Measurements from ENCODE around the gene SEMA4B. TPM values are rescaled to one million over a fixed set of nuclear protein-coding genes. Genes with fewer than 3 reads are reported as not detected.

Gene SEMA4B
- total and polyA plus RNA-seq, 7 donors = 1.4 to 10.8 (median 4.4) TPM

DNA sequence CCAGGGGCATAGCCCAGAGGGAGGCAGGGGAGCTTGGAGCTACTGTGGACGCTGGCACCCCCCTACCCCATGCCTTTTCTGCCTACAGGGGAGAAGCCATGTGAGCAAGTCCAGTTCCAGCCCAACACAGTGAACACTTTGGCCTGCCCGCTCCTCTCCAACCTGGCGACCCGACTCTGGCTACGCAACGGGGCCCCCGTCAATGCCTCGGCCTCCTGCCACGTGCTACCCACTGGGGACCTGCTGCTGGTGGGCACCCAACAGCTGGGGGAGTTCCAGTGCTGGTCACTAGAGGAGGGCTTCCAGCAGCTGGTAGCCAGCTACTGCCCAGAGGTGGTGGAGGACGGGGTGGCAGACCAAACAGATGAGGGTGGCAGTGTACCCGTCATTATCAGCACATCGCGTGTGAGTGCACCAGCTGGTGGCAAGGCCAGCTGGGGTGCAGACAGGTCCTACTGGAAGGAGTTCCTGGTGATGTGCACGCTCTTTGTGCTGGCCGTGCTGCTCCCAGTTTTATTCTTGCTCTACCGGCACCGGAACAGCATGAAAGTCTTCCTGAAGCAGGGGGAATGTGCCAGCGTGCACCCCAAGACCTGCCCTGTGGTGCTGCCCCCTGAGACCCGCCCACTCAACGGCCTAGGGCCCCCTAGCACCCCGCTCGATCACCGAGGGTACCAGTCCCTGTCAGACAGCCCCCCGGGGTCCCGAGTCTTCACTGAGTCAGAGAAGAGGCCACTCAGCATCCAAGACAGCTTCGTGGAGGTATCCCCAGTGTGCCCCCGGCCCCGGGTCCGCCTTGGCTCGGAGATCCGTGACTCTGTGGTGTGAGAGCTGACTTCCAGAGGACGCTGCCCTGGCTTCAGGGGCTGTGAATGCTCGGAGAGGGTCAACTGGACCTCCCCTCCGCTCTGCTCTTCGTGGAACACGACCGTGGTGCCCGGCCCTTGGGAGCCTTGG is 27.0 kb downstream of the SEMA4B start:
- ATAC-seq = no peak
- no peak for DNase-seq
- WGBS, 3 donors = 83 to 89% (median 88%) methylated on average over 34 to 38 of the region's 38 CpGs
- Histone ChIP-seq H3K4me1 (peaks cover 31% of the 10 kb centered on the region), H3K36me3 (ENCODE audit: insufficient read depth in 1 of 2, low read depth in 1 of 2) (peaks cover 4 to 77% of the 10 kb centered on the region in 2 donors), H3K9me3 (no peaks in the 10 kb centered on the region), H3K4me3 (no peak overlapping the region), H3K27ac (no peak overlapping the region), H3K27me3 (ENCODE audit: insufficient read depth in 3 of 3, low read length in 2 of 3) (no peaks in the 10 kb centered on the region)
- intact Hi-C loops (cut with DNase I) = loop anchor here (5.0 to 10.0 kb wide), 3 partner anchors 323 to 483 kb away; no protein-coding TSS in a partner anchor
- TF ChIP-seq, protein P1, sequence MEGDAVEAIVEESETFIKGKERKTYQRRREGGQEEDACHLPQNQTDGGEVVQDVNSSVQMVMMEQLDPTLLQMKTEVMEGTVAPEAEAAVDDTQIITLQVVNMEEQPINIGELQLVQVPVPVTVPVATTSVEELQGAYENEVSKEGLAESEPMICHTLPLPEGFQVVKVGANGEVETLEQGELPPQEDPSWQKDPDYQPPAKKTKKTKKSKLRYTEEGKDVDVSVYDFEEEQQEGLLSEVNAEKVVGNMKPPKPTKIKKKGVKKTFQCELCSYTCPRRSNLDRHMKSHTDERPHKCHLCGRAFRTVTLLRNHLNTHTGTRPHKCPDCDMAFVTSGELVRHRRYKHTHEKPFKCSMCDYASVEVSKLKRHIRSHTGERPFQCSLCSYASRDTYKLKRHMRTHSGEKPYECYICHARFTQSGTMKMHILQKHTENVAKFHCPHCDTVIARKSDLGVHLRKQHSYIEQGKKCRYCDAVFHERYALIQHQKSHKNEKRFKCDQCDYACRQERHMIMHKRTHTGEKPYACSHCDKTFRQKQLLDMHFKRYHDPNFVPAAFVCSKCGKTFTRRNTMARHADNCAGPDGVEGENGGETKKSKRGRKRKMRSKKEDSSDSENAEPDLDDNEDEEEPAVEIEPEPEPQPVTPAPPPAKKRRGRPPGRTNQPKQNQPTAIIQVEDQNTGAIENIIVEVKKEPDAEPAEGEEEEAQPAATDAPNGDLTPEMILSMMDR (IDR thresholded peaks at IDR 0.05) = no peak

DNA sequence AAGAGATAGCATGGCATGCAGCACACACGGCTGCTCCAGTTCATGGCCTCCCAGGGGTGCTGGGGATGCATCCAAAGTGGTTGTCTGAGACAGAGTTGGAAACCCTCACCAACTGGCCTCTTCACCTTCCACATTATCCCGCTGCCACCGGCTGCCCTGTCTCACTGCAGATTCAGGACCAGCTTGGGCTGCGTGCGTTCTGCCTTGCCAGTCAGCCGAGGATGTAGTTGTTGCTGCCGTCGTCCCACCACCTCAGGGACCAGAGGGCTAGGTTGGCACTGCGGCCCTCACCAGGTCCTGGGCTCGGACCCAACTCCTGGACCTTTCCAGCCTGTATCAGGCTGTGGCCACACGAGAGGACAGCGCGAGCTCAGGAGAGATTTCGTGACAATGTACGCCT is 27.8 kb downstream of the SEMA4B start:
- intact Hi-C loops (cut with DNase I) = loop anchor here (5.0 to 10.0 kb wide), 3 partner anchors 324 to 484 kb away; no protein-coding TSS in a partner anchor
- peaks cover 31% of the 10 kb centered on the region for H3K4me1 ChIP-seq
- H3K27me3 ChIP-seq (ENCODE audit: insufficient read depth in 3 of 3, low read length in 2 of 3) = no peaks in the 10 kb centered on the region
- H3K27ac ChIP-seq = no peak overlapping the region
- WGBS, 3 donors = 84 to 95% (median 87%) methylated on average over 15 of the region's 15 CpGs
- ATAC-seq (no peak), DNase-seq (no peak)
- H3K9me3 ChIP-seq = no peaks in the 10 kb centered on the region
- TF ChIP-seq, protein P1 (IDR thresholded peaks at IDR 0.05) = no peak
- peaks cover 4 to 70% of the 10 kb centered on the region in 2 donors for H3K36me3 ChIP-seq (ENCODE audit: insufficient read depth in 1 of 2, low read depth in 1 of 2)
- H3K4me3 ChIP-seq = no peak overlapping the region

DNA sequence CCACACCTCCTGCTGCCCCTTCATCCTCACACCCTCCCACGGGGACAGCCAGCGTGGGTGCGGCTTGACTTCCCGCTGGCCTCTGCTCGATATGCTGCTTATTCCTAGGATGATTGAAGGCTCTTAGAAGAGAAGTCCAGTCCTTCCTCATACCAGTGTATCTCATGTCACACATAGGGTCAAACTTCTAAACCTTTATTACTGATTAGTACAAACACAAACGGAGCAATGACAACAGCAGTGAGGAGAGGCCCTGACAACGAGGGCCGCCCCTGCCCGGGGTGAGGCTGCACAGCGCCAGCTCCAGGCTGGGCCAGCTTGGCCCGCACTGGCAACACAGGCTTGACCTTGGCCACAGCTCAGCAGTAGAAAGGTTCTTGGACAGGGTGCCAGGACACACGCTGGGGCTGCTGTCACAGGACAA is 29.0 kb downstream of the SEMA4B start:
- H3K36me3 ChIP-seq (ENCODE audit: insufficient read depth in 1 of 2, low read depth in 1 of 2) = peaks cover 4 to 61% of the 10 kb centered on the region in 2 donors
- H3K27me3 ChIP-seq (ENCODE audit: insufficient read depth in 3 of 3, low read length in 2 of 3) = no peaks in the 10 kb centered on the region
- ATAC-seq = peak; percentile 21 to 50 (median 38)
- H3K4me3 ChIP-seq = peak overlapping the region; percentile 11
- no peaks in the 10 kb centered on the region for H3K9me3 ChIP-seq
- WGBS, 3 donors = 26 to 38% (median 36%) methylated on average over 12 of the region's 12 CpGs
- H3K27ac ChIP-seq = peak overlapping the region; percentile 60
- H3K4me1 ChIP-seq = peaks cover 39% of the 10 kb centered on the region
- peak; percentile 46 to 80 for DNase-seq
- TF ChIP-seq, protein P1 (IDR thresholded peaks at IDR 0.05) = no peak
- intact Hi-C loops (cut with DNase I) = no loop called here

DNA sequence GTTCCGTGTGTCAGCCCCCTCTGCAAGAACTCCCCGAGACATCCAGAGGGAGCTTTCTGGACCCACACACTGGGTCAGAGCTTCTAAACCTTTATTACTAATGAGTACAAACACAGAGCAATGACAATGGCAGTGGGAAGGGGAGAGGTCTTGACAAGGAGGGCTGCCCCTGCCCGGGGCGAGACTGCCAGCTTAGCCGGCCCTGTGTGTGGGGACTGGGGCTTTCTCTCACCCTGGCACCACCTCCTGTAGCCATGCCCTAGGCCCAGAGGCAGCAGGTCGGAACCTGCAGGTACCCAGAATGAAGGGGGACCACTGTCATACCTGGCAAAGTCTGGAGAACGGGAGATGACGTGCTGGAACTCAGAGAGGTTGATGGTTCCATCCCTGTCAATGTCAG is 29.5 kb downstream of the SEMA4B start:
- ATAC-seq (no peak), DNase-seq (no peak)
- intact Hi-C loops (cut with DNase I) = no loop called here
- Histone ChIP-seq H3K4me1 (peaks cover 39% of the 10 kb centered on the region), H3K27me3 (ENCODE audit: insufficient read depth in 3 of 3, low read length in 2 of 3) (no peaks in the 10 kb centered on the region), H3K9me3 (no peaks in the 10 kb centered on the region), H3K36me3 (ENCODE audit: insufficient read depth in 1 of 2, low read depth in 1 of 2) (peaks cover 4 to 57% of the 10 kb centered on the region in 2 donors), H3K4me3 (peak overlapping the region; percentile 11), H3K27ac (peak overlapping the region; percentile 60)
- WGBS, 3 donors = 76 to 81% (median 76%) methylated on average over 8 of the region's 8 CpGs
- TF ChIP-seq, protein P1 (IDR thresholded peaks at IDR 0.05) = no peak
